Posterior cingulate gyrus (tissue), 11 donors: Measurements from ENCODE around the gene FAM219A.
"Not testable (repeated sequence)": the region's sequence is repeated elsewhere in the genome, so short reads cannot be mapped to it uniquely, and the experiment has no call there.

Source experiments
- DNase-seq, 10 donors: peaks; one replicate each; pipeline versions ENCODE4 v3.0.0 to v3.0.0-alpha.2; 2020 to 2021; ENCODE audit warnings: mixed read lengths in 3 of 10
- intact Hi-C: fragments of 100-400 bp; cut with DNase I; formaldehyde crosslinking; loops from one replicate; pipeline ENCODE4 v1.15.1; 2023

The FAM219A gene

DNA sequence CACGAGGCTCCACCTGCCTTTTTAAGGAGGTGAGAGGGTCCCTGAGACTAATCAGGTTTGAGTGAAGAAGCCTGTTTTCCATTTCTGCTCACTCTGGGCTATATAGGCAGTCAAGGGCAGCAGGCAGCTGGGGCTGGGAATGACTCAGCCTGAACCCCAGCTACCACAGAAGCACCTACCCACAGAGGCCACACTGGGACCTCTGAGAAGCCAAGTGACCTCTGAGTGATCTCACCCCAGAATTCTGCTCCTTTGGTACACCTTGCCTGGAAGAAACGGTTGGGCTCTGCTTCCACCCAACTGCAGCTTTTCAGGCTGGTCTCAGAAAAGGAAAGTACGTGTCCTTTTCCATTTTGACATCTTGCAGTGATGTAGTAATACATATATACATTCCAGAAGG lies 6.8 kb downstream of the FAM219A start:
- no peak for DNase-seq
- intact Hi-C loops, result no loop called here

DNA sequence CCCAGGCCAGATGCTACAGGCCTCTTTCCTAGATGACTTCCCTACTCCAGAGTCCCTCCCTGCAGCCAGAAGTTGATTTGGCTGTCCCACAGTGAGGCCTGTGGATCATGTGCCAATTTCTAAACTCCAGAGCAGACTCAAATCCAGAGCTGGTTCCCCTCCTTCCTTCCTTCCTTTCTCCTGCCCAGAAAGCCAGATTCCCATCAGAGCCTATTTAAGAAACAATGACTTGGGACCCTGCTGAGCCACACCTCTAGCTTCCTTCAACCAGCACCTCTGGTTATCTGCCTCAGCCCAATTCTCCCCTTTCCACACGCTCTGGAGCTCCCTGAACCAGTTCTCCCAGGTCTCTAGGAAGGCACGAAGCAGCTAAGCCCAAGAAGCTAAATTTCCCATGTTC lies 7.2 kb downstream of the FAM219A start:
- DNase-seq, result no peak
- intact Hi-C loops, result no loop called here

DNA sequence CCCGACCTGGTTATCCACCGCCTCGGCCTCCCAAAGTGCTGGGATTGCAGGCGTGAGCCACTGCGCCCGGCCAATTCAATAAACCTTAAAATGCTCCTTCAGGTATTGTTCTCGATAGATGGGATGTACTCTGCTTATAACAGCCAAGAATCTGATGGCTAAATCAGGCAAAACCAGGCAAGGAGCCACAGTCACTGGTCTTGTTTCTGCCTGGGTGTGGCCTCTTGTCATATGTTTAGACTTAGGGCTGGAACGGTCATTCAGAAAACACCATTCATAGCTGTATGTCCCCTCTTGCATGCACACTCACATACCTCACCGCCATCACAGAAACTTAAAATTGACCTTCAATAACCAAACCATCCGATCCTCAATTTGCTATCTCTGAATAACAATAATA lies 7.7 kb downstream of the FAM219A start:
- intact Hi-C loops, result no loop called here
- DNase-seq, result no peak

DNA sequence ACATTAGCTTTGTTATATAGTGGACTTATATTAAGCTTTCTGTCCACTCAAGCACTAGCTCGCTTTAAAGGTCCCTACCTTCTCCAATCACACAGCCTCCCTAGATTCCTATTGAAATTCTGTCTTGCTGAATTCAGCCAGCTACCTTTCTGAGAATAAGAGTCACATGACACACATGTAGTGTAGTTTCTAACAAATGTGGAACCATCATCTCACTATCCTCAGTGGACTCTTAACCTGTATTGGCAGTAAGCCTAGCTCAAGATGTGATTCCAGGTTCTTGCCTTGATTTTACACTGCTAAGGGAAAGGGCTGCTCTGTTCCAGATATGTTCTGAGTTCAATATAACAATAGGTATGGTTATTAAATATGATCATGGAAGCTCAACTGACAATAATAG lies 11.4 kb downstream of the FAM219A start:
- no peak for DNase-seq
- intact Hi-C loops, result no loop called here

DNA sequence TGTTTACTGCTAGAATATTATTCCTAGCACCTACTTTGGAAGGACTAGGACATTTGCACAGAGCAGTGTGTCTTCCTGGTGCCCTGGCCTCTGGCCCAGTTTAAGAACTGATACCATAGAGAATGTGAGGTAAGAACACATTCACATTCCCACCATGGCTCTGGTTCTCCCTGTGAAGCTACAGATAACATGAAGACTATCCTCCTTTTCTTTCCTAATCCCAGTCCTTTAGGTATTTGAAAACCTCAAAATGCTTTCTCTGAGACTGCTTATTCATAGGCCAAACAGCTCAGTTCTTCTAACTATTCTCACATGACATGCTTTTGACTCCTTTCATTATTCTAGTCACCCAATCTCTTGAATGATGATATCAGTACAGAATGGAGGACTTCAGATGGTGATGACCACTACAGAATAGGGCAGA lies 11.9 kb downstream of the FAM219A start:
- intact Hi-C loops, result no loop called here
- no peak for DNase-seq

DNA sequence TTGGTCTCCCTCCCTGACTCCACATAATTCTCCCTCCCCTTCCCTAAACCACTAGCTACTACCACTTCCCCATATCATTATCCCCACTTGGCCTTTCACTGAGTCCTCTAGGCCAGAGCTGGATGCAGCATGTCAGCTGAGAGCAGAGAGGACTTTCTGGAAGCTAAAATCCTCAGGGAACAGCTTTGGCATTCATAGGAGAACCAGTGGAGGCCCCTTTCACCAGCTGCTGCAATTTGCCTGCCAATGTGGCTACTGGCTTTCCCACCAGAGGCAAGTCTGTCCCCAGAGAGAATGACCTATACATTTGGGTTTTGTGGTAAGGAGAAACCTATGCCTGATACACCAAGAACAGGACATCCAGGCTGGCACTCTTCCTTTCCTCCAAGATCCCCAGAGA lies 14.4 kb downstream of the FAM219A start:
- DNase-seq, result no peak
- intact Hi-C loops, result no loop called here

DNA sequence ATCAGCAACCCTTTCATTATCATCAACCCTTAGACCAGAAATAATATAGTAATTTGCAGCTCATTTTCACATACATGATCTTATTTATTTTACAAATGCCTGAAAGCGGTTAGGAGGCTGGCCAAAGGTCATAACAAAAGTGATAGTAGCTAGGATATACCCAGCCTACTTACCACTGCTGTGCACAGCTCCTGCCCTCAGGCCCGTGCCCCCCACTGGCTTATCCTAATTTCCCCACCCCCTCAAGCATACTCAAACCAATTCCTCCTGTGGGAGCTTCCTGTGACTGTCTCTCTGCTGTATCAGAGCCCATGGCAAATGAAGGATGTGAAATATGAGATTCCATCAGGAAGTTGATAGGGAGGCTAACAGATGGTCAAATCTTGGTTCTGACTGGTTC lies 14.8 kb downstream of the FAM219A start:
- no peak for DNase-seq
- intact Hi-C loops, result no loop called here

DNA sequence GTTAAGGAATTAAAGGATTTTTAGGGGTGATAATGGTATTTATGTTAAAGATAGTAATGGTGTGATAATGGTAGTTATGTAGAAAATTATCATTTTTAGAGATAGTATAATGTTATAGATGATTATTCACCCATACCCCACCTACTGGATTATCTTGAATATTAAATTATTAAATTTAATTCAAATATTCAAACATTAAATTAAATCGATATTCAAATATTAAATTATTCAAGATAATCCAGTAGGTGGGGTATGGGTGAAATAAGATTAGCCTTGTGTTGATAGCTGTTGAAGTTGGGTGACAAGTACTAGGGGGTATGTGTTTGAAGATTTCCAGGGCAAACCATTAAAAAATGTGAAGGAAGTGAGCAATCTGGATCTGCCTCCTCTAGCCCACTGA lies 15.6 kb downstream of the FAM219A start:
- intact Hi-C loops, result no loop called here
- no peak for DNase-seq

DNA sequence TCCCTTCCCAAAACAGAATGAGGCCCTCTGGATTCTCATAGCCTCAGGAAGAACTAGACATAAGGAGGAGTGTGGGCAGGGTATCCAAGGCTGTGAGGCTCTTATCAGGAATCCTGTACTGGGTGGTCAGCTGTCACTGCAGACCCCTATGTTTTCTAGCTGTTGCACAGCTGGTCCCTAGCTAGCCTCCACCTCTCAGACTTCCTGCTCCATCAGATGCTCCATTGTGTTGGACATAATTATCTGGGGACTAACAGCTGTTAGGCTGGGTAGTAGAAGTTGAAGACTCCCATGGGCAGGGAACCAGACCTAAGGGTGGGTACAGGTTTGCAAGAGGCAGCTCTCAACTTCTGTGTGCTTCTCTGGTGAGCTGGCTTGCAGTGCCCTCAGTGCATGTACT lies 18.4 kb downstream of the FAM219A start:
- DNase-seq, result no peak
- intact Hi-C loops, result no loop called here

DNA sequence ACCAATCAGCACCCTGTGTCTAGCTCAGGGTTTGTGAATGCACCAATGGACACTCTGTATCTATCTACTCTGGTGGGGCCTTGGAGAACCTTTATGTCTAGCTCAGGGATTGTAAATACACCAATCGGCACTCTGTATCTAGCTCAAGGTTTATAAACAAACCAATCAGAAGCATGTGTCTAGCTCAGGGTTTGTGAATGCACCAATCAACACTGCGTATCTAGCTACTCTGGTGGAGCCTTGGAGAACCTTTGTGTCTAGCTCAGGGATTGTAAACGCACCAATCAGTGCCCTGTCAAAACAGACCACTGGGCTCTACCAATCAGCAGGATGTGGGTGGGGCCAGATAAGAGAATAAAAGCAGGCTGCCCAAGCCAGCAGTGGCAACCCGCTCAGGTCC lies 19.9 kb downstream of the FAM219A start:
- intact Hi-C loops, result loop anchor here (5.0 kb wide), 2 partner anchors 109 to 154 kb away; no protein-coding TSS in a partner anchor

DNA sequence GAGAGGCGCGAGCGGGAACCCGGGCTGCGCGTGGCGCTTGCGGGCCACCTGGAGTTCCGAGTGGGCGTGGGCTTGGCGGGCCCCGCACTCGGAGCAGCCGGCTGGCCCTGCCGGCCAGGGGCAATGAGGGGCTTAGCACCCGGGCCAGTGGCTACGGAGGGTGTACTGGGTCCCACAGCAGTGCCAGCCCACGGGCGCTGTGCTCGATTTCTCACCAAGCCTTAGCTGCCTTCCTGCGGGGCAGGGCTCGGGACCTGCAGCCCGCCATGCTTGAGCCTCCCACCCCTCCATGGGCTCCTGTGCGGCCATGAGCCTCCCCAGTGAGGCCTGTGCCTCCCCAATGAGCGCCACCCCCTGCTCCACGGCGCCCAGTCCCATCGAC lies 20.5 kb downstream of the FAM219A start:
- not testable (repeated sequence) for DNase-seq
- intact Hi-C loops, result loop anchor here (1.0 to 5.0 kb wide), 3 partner anchors 62 to 154 kb away; no protein-coding TSS in a partner anchor

More for the DNA sequence above, 19.9 kb downstream of the FAM219A start:
- DNase-seq, result not testable (repeated sequence)

DNA sequence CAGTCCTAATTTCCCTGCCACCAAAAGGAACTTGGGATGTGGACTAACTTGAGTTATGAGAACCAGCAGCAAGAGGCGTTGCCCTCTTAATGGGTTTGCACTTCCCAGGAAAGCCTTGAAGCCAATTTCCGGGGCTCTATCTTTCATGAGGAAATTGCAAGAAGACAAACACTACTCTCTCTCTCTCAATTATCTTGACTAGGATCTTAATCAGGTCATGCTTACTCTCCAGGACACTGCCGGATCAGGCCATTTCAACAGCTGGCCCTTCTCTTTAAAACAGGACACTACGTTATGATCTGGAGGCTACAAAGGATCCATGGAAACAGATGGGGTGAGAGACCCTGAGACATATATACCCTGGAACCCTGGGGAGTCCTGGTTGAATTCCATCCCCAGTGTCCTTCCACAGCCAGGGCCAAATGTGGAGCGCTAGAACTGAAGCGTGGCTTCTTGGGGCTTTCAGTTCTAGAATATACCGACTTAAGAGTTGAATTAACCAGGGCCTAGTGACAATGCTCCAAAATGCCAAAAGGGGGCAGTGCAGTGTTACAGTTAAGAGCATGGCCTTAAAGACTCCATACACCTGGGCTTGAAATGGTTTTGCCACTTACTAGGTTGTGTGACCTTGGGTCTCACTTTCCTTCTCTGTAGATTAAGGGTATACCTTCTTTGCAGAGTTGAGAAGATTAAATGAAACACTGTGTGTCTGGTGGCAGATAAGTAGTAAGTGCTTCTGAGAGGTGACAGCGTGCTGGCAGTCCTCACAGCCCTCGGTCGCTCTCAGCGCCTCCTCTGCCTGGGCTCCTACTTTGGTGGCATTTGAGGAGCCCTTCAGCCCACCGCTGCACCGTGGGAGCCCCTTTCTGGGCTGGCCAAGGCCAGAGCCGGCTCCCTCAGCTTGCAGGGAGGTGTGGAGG lies 21.1 kb downstream of the FAM219A start:
- peak in 5 of 10 donors; percentile 31 to 82 (median 50) for DNase-seq
- intact Hi-C loops, result loop anchor here (1.0 to 5.0 kb wide), 3 partner anchors 63 to 155 kb away; no protein-coding TSS in a partner anchor

DNA sequence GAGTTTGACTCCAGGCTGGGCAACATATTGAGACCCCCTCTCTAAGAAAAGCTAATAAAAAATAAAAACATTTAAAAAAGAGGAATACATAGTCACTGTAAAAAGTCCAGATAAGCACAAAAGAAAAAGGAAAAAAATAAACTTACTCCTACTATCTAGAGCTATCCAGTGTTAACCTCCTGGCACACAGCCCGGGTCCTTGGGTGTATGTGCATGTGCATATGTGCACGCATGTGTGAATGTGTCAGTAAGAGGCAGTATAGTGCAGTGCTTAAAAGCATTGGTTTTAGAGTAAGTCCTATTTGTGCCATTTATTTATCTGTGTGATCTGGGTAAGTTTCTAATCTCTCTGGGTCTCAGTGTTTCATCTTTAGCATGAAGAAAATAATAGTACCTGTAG lies 26.7 kb downstream of the FAM219A start:
- intact Hi-C loops, result no loop called here
- peak in 1 of 10 donors; percentile 48 for DNase-seq

DNA sequence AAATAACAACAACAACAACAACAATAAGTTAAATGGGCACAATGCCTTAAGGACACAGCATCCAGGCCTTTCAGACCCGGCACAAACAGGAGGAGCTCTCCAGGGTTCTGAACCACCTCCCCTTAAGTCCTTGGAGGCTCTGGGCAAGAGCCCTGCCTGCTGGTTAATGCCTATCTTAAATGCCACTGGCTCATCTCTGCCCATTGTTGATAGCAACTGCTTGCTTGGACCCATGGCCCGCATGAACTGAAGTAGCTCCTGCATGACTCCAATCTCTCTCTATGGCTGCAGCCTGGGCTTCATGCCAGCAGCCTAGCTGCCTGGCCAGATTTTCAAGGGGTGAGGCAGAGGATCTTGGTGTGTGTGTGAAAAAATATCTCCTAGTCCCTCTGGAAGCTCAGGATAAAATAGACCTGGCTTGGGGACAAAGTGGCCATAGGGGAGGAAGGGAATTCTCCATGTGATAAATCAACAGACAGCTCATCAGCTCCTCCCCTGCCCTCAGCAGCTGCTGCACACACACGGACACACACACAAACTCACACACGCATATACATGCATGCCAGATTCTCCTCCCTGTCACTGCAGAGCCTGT lies 27.4 kb downstream of the FAM219A start:
- DNase-seq, result peak; percentile 19 to 95 (median 60)
- intact Hi-C loops, result no loop called here

DNA sequence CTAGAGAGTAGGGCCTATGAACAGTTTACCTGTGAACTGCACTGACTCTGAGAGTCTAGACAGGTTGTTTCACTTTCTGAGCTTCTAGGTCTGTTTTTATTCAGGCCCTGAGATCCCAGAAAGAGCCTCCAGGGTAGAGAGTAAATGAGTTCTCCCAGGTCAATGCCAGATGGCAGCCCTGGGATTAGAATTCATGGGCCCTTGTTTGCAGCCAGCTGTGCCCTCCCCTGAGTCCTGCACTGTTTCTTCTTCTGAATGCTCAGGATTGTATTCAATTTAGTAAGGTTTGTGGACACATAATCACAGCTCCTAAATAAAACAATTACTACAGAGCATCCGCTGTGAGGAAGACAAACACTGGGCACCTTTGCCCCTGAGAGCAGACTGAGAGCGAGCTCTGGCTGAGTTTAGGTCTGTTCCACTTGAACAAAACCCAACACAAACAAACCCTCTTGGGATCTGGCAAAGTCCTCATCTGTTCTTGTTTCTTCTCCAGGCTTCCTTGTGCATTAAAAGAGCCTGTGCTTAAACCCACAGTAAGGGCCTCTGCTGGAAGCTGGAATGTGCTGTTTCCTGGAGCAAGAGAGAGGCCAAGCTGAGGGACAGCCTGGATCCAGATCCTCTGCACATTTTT lies 29.9 kb downstream of the FAM219A start:
- peak in 1 of 10 donors; percentile 52 for DNase-seq
- intact Hi-C loops, result no loop called here

DNA sequence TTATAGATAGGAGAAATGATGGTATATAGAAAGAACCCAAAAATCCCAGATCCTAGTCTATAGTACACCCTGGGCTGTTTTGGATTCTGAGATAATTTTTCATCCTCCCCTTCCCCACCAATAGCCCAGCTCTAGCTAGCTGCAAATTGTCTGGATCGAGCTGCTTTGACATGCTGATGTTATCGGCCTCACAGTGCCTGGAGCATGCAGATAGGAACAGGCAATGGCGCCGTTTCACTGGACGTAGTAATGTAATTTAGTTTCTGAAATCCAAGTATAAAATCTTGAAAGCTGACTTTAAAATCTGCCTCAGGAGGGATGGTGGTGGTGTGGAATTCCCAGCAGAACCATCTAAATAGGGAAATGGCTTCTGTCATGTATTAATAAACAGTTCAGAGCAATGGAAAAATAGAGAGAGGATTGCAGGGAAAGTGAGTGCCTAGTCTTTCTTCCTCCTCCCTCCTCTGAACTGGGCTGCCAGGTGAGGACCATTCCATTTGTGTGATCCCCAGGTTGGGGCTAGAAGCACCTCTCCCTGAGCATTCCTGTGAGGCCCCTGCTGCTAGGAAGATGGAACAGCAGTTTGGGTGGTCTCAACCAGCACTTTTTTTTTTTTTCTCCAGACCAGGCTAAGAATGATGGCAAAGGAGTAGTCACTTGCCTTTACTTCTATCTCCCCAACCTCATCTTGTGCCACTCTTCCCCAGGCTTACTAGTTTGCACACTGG lies 31.9 kb downstream of the FAM219A start:
- intact Hi-C loops, result no loop called here
- DNase-seq, result no peak

DNA sequence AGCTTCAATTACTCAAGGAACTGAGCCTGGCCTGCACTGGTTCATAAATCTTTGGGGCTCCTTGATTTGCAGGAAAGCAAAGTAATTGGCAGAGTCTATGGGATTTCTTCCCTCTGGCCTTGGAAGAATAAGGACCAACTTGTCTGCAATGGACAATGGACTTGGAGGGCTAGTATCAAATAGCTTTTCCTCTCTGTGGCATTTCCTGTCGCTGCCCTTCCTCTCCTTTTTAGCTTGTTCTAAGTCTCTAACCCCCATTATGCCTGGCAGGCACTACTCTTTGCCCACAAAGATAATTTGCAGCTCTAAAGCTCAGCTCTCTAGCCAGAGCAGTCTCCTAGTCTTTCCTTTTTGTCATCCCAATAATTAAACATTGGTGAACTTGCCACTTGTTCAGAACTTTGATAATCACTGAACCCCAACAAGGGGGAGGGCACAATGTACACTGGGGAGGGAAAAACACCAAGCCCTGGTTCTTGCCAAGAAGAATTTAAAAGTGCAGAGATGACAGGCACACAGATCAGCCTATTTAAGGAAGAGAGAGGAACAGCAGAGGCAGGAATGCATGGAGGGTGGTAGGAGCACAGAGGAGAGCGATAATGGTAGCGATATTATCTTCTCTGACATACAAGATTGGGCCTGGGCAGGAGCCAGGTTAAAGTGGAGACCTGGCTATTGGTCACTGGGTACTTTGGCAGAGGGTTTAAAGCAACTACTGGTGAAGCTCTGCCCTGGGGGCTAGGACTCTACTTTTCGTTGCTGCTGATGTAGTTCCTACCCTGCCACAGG lies 38.5 kb downstream of the FAM219A start:
- intact Hi-C loops, result no loop called here
- DNase-seq, result no peak

DNA sequence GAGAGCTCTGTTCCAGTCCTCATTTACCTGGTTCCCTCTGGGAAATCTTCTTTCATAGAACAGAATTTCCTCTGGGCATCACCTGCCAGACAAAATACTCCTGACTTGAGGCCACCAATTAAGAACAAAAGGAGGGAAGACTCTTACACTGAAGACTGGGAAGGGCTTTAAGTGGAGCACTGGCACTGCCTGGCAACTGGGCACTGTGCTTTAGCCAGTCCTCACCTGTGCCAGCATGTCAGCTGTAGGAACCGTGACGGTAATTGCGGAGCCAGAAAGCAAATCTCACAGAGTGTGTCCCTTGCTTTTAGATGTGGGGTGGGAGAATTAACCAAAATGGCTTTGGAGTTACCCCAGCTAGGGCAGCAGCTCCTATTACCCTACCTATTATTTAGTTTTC lies 40.6 kb downstream of the FAM219A start:
- DNase-seq, result no peak
- intact Hi-C loops, result no loop called here

DNA sequence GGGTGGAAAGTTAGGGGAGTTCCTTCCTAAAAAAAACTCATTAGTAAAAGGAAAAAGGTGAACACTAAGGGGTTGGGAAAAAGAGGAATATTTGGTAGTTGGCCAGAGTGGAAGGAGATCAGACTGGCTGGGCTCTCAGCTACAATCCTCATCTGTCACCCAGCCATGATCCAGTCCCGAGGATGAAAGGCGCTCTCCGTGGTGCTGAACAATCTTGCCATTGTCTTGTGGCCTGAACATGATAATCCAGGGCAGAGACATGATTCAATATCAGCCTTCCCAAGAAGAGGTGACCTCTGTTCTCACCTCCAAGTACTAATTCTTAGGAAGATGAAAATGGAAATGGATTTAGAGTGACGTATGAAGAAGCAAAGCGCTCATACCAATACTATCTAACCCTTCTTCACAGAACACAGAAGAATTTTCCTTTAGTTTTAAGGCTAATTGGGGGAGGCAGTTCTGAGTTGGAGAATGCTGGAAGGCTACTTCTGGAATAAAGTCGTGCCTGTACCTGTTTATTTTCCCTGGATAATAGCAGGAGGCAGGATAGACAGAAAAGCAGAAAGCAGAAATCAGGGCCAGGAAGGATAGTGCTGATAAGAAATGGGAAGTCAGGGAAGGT lies 45.0 kb downstream of the FAM219A start:
- intact Hi-C loops, result no loop called here
- DNase-seq, result peak in 4 of 10 donors; percentile 48 to 64 (median 60)
